GM12878 (cell line): Measurements from ENCODE around the gene C6orf15. TPM values are rescaled to one million over a fixed set of nuclear protein-coding genes. Genes with fewer than 3 reads are reported as not detected.

Experiments used
- ATAC-seq: fragments of 200-7000 bp; cut with Tn5 transposase; 3 replicates; pipeline ENCODE4 v1.9.1; 2020; ENCODE audit warnings: mild to moderate bottlenecking, moderate library complexity
- BruUV-seq: library from RNA; stranded (reverse); fragments of 400-500 nt; replicated peaks from 2 replicates; lab custom pipeline; 2021; lab: Mats Ljungman, UMichigan
- CTCF ChIA-PET: fragments of 300-600 bp; sonication (Branson Sonifier 250); formaldehyde crosslinking; extraction: SDS; loops from one replicate; lab custom pipeline; 2021; ENCODE audit warnings: inconsistent platforms; lab: Yijun Ruan, JAX
- POLR2A ChIA-PET: fragments of 350-600 bp; formaldehyde crosslinking; extraction: SDS; loops from one replicate; lab custom pipeline; 2021; ENCODE audit warnings: inconsistent platforms; lab: Charles Lee
- RAD21 ChIA-PET: fragments of 300-600 bp; sonication (Branson Sonifier 250); formaldehyde crosslinking; loops from one replicate; lab custom pipeline; 2023; ENCODE audit warnings: antibody characterized with exemption; ENCODE audit not compliant: unreplicated experiment; lab: Charles Lee
- SMC1A ChIA-PET: fragments of 300-600 bp; sonication (Branson Sonifier 250); formaldehyde crosslinking; loops from one replicate; lab custom pipeline; 2023; ENCODE audit not compliant: unreplicated experiment, uncharacterized antibody; lab: Charles Lee
- DNase-seq: peaks from one replicate; pipeline ENCODE4 v3.0.0-alpha.2; 2011; ENCODE audit warnings: low read depth, low spot score
- FAIRE-seq: peaks from 3 replicates; lab custom pipeline; 2011; peaks lifted over from hg19 to GRCh38; lab: Jason Lieb, UNC
- H2AFZ ChIP-seq: 2 replicates; pipeline ENCODE4 v1.6.0; 2011; ENCODE audit warnings: low read depth, low read length, control low read depth; ENCODE audit not compliant: control insufficient read depth
- H3K27ac ChIP-seq: 2 replicates; pipeline ENCODE4 v1.5.1; 2011; ENCODE audit warnings: control low read depth; ENCODE audit not compliant: control insufficient read depth, insufficient read depth
- H3K27me3 ChIP-seq, 2 experiments: replicated peaks in 1 of 2; 2 replicates each; pipeline versions ENCODE4 v1.6.0 to v1.6.1; 2011; ENCODE audit warnings: low read length in 1 of 2; ENCODE audit not compliant: control insufficient read depth in 2 of 2, insufficient read depth in 2 of 2
- H3K36me3 ChIP-seq, 2 experiments: 2 replicates each; pipeline ENCODE4 v1.5.1; 2011; ENCODE audit warnings: low read length in 1 of 2; ENCODE audit not compliant: control insufficient read depth in 2 of 2, insufficient read depth in 2 of 2
- H3K4me1 ChIP-seq: 2 replicates; pipeline ENCODE4 v1.6.1; 2011; ENCODE audit warnings: mild to moderate bottlenecking, low read length, moderate library complexity, mixed read lengths; ENCODE audit not compliant: control insufficient read depth, insufficient read depth
- H3K4me2 ChIP-seq: 2 replicates; pipeline ENCODE4 v1.6.0; 2011; ENCODE audit warnings: control low read depth; ENCODE audit not compliant: control insufficient read depth, insufficient read depth
- H3K4me3 ChIP-seq: fragments of 200-600 bp; sonication (generic); 2 replicates; pipeline ENCODE4 v1.5.1; 2016
- H3K79me2 ChIP-seq: 2 replicates; pipeline ENCODE4 v1.6.0; 2011; ENCODE audit warnings: low read length; ENCODE audit not compliant: control insufficient read depth, insufficient read depth
- H3K9ac ChIP-seq: 2 replicates; pipeline ENCODE4 v1.8.0; 2011; ENCODE audit warnings: low read length, control low read depth, mixed read lengths; ENCODE audit not compliant: control insufficient read depth, insufficient read depth
- H3K9me3 ChIP-seq: replicated peaks from 3 replicates; pipeline ENCODE4 v1.5.1; 2011; ENCODE audit warnings: mild to moderate bottlenecking, low read length; ENCODE audit not compliant: control insufficient read depth, insufficient read depth
- H4K20me1 ChIP-seq: 2 replicates; pipeline ENCODE4 v1.6.0; 2011; ENCODE audit not compliant: control insufficient read depth, insufficient read depth
- BCLAF1 ChIP-seq: fragments of 450-650 bp; IDR thresholded peaks from 2 replicates; pipeline ENCODE4 v1.6.1; 2017; ENCODE audit warnings: antibody characterized with exemption, mild to moderate bottlenecking, moderate library complexity
- CREM ChIP-seq: IDR thresholded peaks from 2 replicates; pipeline ENCODE4 v1.6.1; 2014; ENCODE audit warnings: antibody characterized with exemption, low read depth
- HCFC1 ChIP-seq: fragments of 150-350 bp; IDR thresholded peaks from 2 replicates; pipeline ENCODE4 v1.6.1; 2014; ENCODE audit warnings: low read length
- JUNB ChIP-seq: IDR thresholded peaks from 2 replicates; pipeline ENCODE4 v1.6.1; 2016; ENCODE audit warnings: antibody characterized with exemption, mild to moderate bottlenecking
- KLF5 ChIP-seq: fragments of 450-650 bp; IDR thresholded peaks from 2 replicates; pipeline ENCODE4 v1.6.1; 2014; ENCODE audit warnings: mild to moderate bottlenecking; ENCODE audit not compliant: partially characterized antibody
- MYC ChIP-seq: IDR thresholded peaks from 2 replicates; pipeline ENCODE4 v1.6.1; 2011; ENCODE audit warnings: mild to moderate bottlenecking, low read length, moderate library complexity, inconsistent platforms; ENCODE audit not compliant: insufficient read depth, insufficient replicate concordance, insufficient read length, severe bottlenecking
- POLR2A ChIP-seq: IDR thresholded peaks from 2 replicates; pipeline ENCODE4 v1.6.1; 2011; ENCODE audit warnings: low read depth, mild to moderate bottlenecking, low read length
- RUNX3 ChIP-seq: IDR thresholded peaks from 2 replicates; pipeline ENCODE4 v1.6.1; 2012; ENCODE audit warnings: low read length, inconsistent platforms
- SMARCA5 ChIP-seq: fragments of 450-650 bp; IDR thresholded peaks from 2 replicates; pipeline ENCODE4 v1.6.1; 2017; ENCODE audit warnings: mild to moderate bottlenecking
- ZBTB33 ChIP-seq: fragments of 450-650 bp; IDR thresholded peaks from 2 replicates; pipeline ENCODE4 v1.6.1; 2017; ENCODE audit warnings: mild to moderate bottlenecking
- WGBS: methylation state at CpG from one replicate; pipeline ENCODE4 v1.1.6; 2016; ENCODE audit warnings: low lambda C conversion rate; ENCODE audit not compliant: insufficient replicate concordance, insufficient coverage; ENCODE audit errors: missing lambda C conversion rate; 5-methylcytosine and 5-hydroxymethylcytosine counted together
- in situ Hi-C: fragments of 300-500 bp; cut with MboI; formaldehyde crosslinking; loops from 9 replicates; pipeline ENCODE4 v1.14.3; 2018; ENCODE audit warnings: mixed read lengths
- intact Hi-C: fragments of 100-400 bp; cut with micrococcal nuclease; formaldehyde crosslinking; loops from one replicate; pipeline ENCODE4 v1.14.2; 2022; ENCODE audit not compliant: unreplicated experiment
- polyA plus RNA-seq, 11 experiments: library from polyadenylated mRNA; depleted of rRNA in 4 of 11; unstranded in 6 of 11; stranded (reverse) in 5 of 11; fragments of >200 nt; fragmentation: Nextera tagmentation in 4 of 11; fragmentation: Illumina TruSeq in 1 of 11; extraction: Ambion mirVana in 4 of 11; extraction: Trizol in 1 of 11; gene quantifications; 1 replicate in 1 of 11; 2 replicates in 10 of 11; pipeline versions ENCODE4 v1.2.1 to v1.2.3, GENCODE V29; 2011 to 2016; ENCODE audit warnings: inconsistent platforms in 2 of 11, missing spikeins in 2 of 11, low read depth in 1 of 11
- total RNA-seq, 4 experiments: library from RNA; depleted of rRNA in 3 of 4; stranded (reverse); fragments of >200 nt in 3 of 4; fragmentation: Illumina TruSeq in 1 of 4; extraction: Trizol in 1 of 4; gene quantifications; 2 replicates each; pipeline versions ENCODE4 v1.2.1 to v1.2.3, GENCODE V29; 2013 to 2021

The C6orf15 gene
- total and polyA plus RNA-seq, 10 of the 15 experiments (the other 5 are each of a cell fraction or from before 2014, with no cell fraction given): not detected

GRCh38 chr6:31120151-31120915, 8.0 kb upstream of the C6orf15 start, which contains the start of gene CDSN:
Gene CDSN, minus strand, starts transcription at chr6:31120446. Its CDS starts 27 bp downstream, at chr6:31120419.
- ChIA-PET POLR2A (no interaction called here), CTCF (no interaction called here), SMC1A (no interaction called here), RAD21 (interaction anchor here (0.7 kb wide), 1 partner anchor 40 kb away, joined by 3 read pairs; no protein-coding TSS in a partner anchor)
- Histone ChIP-seq H3K9me3 (no peaks in the 10 kb centered on the region), H2AFZ (no peak within 1 kb of the TSS), H4K20me1 (no peaks in the 10 kb centered on the region), H3K36me3 (no peaks in the 10 kb centered on the region), H3K4me3 (no peak within 1 kb of the TSS), H3K79me2 (no peaks in the 10 kb centered on the region), H3K4me2 (no peak within 1 kb of the TSS), H3K4me1 (no peaks in the 10 kb centered on the region), H3K9ac (no peak within 1 kb of the TSS), H3K27ac (no peak within 1 kb of the TSS), H3K27me3 (peaks cover 3% of the 10 kb centered on the region in 2 experiments; a peak in 3 of 4 replicates)
- TF ChIP-seq SMARCA5: no peak
- TF ChIP-seq KLF5: no peak
- WGBS: 27% methylated on average over 25 of the region's 26 CpGs
- no TSS peak for BruUV-seq
- ATAC-seq (no peak), DNase-seq (no peak), FAIRE-seq (no peak)
- in situ Hi-C loops: no loop called here
- intact Hi-C loops: no loop called here

- ChIA-PET POLR2A (interaction anchor here (0.6 kb wide), 1 partner anchor 614 kb away, joined by 3 read pairs; no protein-coding TSS in a partner anchor), RAD21 (interaction anchor here (0.6 kb wide), 1 partner anchor 16 kb away, joined by 4 read pairs; no protein-coding TSS in a partner anchor), CTCF (interaction anchor here (0.6 to 2.7 kb wide), 2 partner anchors 9 to 84 kb away, joined by 4 to 9 read pairs; no protein-coding TSS in a partner anchor), SMC1A (interaction anchor here (1.0 kb wide), 1 partner anchor 9 kb away, joined by 3 read pairs; no protein-coding TSS in a partner anchor)
- Histone ChIP-seq H3K27ac (no peak overlapping the region), H3K4me3 (no peak overlapping the region), H2AFZ (no peak overlapping the region), H3K36me3 (no peaks in the 10 kb centered on the region), H3K9me3 (no peaks in the 10 kb centered on the region), H3K79me2 (no peaks in the 10 kb centered on the region), H3K9ac (no peak overlapping the region), H4K20me1 (no peaks in the 10 kb centered on the region), H3K27me3 (peaks cover 3% of the 10 kb centered on the region in 2 experiments; a peak in 3 of 4 replicates), H3K4me2 (no peak overlapping the region), H3K4me1 (no peaks in the 10 kb centered on the region)
- FAIRE-seq: no peak
- in situ Hi-C loops: no loop called here
- BruUV-seq: no TSS peak
- no peak for DNase-seq
- no peak for ATAC-seq
- intact Hi-C loops: no loop called here
- WGBS: 5% methylated on average over 7 of the region's 7 CpGs
- TF ChIP-seq ZBTB33 (no peak), HCFC1 (no peak), POLR2A (no peak), BCLAF1 (no peak), RUNX3 (no peak), CREM (no peak), JUNB (no peak), MYC (no peak)
Measured at GRCh38 chr6:31118178-31118577, 5.8 kb upstream of the C6orf15 start.
